MM.1S (cell line): ENCODE measurements around the gene HADH.

ENCODE experiments used
- CTCF ChIP-seq: fragments of 300-600 bp; sonication (generic); IDR thresholded peaks from 2 replicates; pipeline ENCODE4 v1.5.1; 2016; ENCODE audit warnings: antibody characterized with exemption, low read length, mixed read lengths
- EZH2 ChIP-seq: fragments of 300-600 bp; sonication (generic); optimal IDR thresholded peaks from 2 replicates; pipeline ENCODE3; 2017; ENCODE audit warnings: low read depth, mild to moderate bottlenecking, antibody characterized with exemption, low read length, mixed read lengths

- TF ChIP-seq CTCF (no peak), EZH2 (no peak)
Measured at GRCh38 chr4:107999932-108000539, 10.3 kb downstream of the HADH start.
